ENCODE measurements around the gene DLEC1.

DNA sequence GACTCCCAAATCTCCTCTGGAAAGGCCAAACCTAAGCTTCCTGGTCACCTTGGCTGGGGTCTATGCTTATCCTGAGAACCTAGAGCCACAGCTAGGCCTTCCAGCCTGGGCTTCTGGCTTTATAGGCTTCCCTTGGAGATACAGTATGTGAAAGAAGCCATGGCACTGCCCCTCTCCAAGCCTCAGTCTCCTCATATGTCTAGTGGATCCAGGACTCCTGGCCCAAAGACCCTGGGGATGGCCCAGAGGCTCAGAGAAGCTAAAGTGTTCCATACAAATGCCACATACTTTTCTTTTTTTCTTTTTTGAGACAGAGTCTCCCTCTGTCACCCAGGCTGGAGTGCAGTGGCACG lies 89.3 kb downstream of the DLEC1 start:
- TF ChIP-seq USF2 (CRISPR knock-in tag; IDR thresholded peaks at IDR 0.05) (no peak), ZBTB34 (CRISPR knock-in tag; IDR thresholded peaks at IDR 0.05) (no peak), HCFC1 (IDR thresholded peaks at IDR 0.05; ENCODE audit: low read depth, low read length) (no peak), RERE (CRISPR knock-in tag; IDR thresholded peaks at IDR 0.05; ENCODE audit: borderline replicate concordance) (no peak), RNF219 (CRISPR knock-in tag; IDR thresholded peaks at IDR 0.05) (no peak), MTA1 (IDR thresholded peaks at IDR 0.05; ENCODE audit: borderline replicate concordance) (no peak)
- TF ChIP-seq, protein P1, sequence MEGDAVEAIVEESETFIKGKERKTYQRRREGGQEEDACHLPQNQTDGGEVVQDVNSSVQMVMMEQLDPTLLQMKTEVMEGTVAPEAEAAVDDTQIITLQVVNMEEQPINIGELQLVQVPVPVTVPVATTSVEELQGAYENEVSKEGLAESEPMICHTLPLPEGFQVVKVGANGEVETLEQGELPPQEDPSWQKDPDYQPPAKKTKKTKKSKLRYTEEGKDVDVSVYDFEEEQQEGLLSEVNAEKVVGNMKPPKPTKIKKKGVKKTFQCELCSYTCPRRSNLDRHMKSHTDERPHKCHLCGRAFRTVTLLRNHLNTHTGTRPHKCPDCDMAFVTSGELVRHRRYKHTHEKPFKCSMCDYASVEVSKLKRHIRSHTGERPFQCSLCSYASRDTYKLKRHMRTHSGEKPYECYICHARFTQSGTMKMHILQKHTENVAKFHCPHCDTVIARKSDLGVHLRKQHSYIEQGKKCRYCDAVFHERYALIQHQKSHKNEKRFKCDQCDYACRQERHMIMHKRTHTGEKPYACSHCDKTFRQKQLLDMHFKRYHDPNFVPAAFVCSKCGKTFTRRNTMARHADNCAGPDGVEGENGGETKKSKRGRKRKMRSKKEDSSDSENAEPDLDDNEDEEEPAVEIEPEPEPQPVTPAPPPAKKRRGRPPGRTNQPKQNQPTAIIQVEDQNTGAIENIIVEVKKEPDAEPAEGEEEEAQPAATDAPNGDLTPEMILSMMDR (IDR thresholded peaks at IDR 0.05 in 2 of 3, conservative IDR thresholded peaks at IDR 0.05 in 1 of 3; ENCODE audit: insufficient read depth in 2 of 3, low read depth in 1 of 3, low read length in 3 of 3): no peak
